ENCODE results near the gene TMEM9. TPM values are rescaled to one million over a fixed set of nuclear protein-coding genes. Genes with fewer than 3 reads are reported as not detected.

TMEM9 gene
- total RNA-seq, 1 donor from 2014 or later = 80.2 TPM

DNA sequence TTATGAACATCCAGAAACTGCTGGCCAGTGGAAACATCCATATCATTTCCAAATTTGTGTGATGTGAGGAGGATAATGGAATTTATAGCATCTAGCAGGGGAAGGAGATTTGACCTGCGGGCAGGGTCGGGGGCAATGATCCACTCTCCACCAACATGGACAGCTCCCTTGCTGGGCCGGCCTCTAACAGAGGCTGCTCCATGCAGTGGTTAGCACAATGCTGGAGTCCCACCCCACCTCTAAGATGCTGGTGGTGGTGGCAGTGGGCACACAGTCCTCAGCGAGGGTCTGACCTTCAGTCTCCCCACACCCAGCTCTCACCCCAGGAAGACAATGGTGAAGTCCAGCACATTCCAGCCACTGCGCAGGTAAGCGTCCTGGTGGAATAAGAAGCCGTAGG lies 60.7 kb downstream of the TMEM9 start:
- Mint-ChIP-seq H3K27ac (ENCODE audit: unreplicated experiment) (no peak overlapping the region), H3K36me3 (ENCODE audit: unreplicated experiment) (no peaks in the 10 kb centered on the region), H3K4me3 (ENCODE audit: unreplicated experiment) (no peak overlapping the region)

GRCh38 chr1:201092738-201093137 lies 61.5 kb downstream of the TMEM9 start:
- no peaks in the 10 kb centered on the region for H3K36me3 Mint-ChIP-seq (ENCODE audit: unreplicated experiment)
- peaks cover 15% of the 10 kb centered on the region for H3K4me1 Mint-ChIP-seq (ENCODE audit: low read depth, unreplicated experiment)
- no peak for DNase-seq
- TF ChIP-seq, protein P1, sequence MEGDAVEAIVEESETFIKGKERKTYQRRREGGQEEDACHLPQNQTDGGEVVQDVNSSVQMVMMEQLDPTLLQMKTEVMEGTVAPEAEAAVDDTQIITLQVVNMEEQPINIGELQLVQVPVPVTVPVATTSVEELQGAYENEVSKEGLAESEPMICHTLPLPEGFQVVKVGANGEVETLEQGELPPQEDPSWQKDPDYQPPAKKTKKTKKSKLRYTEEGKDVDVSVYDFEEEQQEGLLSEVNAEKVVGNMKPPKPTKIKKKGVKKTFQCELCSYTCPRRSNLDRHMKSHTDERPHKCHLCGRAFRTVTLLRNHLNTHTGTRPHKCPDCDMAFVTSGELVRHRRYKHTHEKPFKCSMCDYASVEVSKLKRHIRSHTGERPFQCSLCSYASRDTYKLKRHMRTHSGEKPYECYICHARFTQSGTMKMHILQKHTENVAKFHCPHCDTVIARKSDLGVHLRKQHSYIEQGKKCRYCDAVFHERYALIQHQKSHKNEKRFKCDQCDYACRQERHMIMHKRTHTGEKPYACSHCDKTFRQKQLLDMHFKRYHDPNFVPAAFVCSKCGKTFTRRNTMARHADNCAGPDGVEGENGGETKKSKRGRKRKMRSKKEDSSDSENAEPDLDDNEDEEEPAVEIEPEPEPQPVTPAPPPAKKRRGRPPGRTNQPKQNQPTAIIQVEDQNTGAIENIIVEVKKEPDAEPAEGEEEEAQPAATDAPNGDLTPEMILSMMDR (IDR thresholded peaks at IDR 0.05; ENCODE audit: partially characterized antibody, unreplicated experiment) = no peak
- H3K27me3 Mint-ChIP-seq (ENCODE audit: unreplicated experiment) = peaks cover 4% of the 10 kb centered on the region
- no peak overlapping the region for H3K4me3 Mint-ChIP-seq (ENCODE audit: unreplicated experiment)
- no peak overlapping the region for H3K27ac Mint-ChIP-seq (ENCODE audit: unreplicated experiment)
- H3K9me3 Mint-ChIP-seq (ENCODE audit: unreplicated experiment) = peaks cover 4% of the 10 kb centered on the region

More for the DNA sequence above, 60.7 kb downstream of the TMEM9 start:
- Mint-ChIP-seq H3K9me3 (ENCODE audit: unreplicated experiment) (peaks cover 6% of the 10 kb centered on the region), H3K4me1 (ENCODE audit: low read depth, unreplicated experiment) (peaks cover 17% of the 10 kb centered on the region), H3K27me3 (ENCODE audit: unreplicated experiment) (peaks cover 7% of the 10 kb centered on the region)
- no peak for DNase-seq
- TF ChIP-seq, protein P1 (IDR thresholded peaks at IDR 0.05; ENCODE audit: partially characterized antibody, unreplicated experiment) = no peak

GRCh38 chr1:201091256-201091655 lies 63.0 kb downstream of the TMEM9 start:
- TF ChIP-seq, protein P1 (IDR thresholded peaks at IDR 0.05; ENCODE audit: partially characterized antibody, unreplicated experiment) = no peak
- H3K4me1 Mint-ChIP-seq (ENCODE audit: low read depth, unreplicated experiment) = peaks cover 15% of the 10 kb centered on the region
- H3K9me3 Mint-ChIP-seq (ENCODE audit: unreplicated experiment) = no peaks in the 10 kb centered on the region
- DNase-seq = no peak
- H3K27ac Mint-ChIP-seq (ENCODE audit: unreplicated experiment) = no peak overlapping the region
- H3K36me3 Mint-ChIP-seq (ENCODE audit: unreplicated experiment) = no peaks in the 10 kb centered on the region
- peaks cover 1% of the 10 kb centered on the region for H3K27me3 Mint-ChIP-seq (ENCODE audit: unreplicated experiment)
- H3K4me3 Mint-ChIP-seq (ENCODE audit: unreplicated experiment) = no peak overlapping the region

DNA sequence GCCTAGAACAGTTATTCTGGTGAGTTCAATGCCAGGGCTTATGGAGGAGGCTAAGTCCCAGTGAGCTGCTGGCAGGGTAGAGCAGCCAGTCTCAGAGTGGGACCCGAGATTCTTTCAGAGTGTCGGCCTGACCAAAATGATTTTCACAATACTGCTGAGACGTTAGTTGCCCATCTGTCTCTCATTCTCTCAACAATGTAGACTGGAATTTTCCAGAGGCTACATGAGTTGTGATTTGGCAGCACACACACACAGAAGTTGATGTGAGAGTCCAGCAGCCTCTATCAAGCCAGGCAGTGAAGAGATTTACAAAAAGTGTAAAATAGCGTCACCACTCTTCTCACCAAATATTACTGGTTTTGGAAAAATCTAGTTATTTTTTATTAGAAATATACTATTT lies 63.7 kb downstream of the TMEM9 start:
- H3K27me3 Mint-ChIP-seq (ENCODE audit: unreplicated experiment) = peaks cover 1% of the 10 kb centered on the region
- H3K27ac Mint-ChIP-seq (ENCODE audit: unreplicated experiment) = no peak overlapping the region
- TF ChIP-seq, protein P1 (IDR thresholded peaks at IDR 0.05; ENCODE audit: partially characterized antibody, unreplicated experiment) = no peak
- H3K9me3 Mint-ChIP-seq (ENCODE audit: unreplicated experiment) = no peaks in the 10 kb centered on the region
- H3K4me1 Mint-ChIP-seq (ENCODE audit: low read depth, unreplicated experiment) = peaks cover 9% of the 10 kb centered on the region
- H3K36me3 Mint-ChIP-seq (ENCODE audit: unreplicated experiment) = no peaks in the 10 kb centered on the region
- DNase-seq = no peak
- no peak overlapping the region for H3K4me3 Mint-ChIP-seq (ENCODE audit: unreplicated experiment)

DNA sequence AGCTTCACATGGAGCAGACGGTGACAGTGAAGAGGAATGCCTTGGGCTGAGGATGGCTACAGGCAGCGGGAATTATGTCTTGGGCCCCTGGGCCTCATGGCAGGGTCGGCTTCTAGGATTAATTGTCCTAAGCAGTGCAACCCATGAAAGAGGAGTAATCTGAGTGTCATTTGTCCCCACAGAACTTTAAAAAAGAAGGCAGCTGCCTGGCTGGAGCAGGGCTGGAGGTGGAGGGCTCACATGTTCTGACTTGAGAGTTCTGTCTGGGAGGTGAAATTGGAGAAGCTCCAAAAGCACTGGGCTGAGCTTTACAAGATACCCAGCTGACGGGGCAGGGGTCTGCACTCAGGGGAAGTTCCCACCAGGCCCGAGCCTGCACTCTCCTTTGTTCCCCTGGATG lies 64.7 kb downstream of the TMEM9 start:
- H3K4me1 Mint-ChIP-seq (ENCODE audit: low read depth, unreplicated experiment) = peaks cover 5% of the 10 kb centered on the region
- H3K27me3 Mint-ChIP-seq (ENCODE audit: unreplicated experiment) = peaks cover 1% of the 10 kb centered on the region
- no peak for DNase-seq
- H3K27ac Mint-ChIP-seq (ENCODE audit: unreplicated experiment) = no peak overlapping the region
- H3K36me3 Mint-ChIP-seq (ENCODE audit: unreplicated experiment) = no peaks in the 10 kb centered on the region
- TF ChIP-seq, protein P1 (IDR thresholded peaks at IDR 0.05; ENCODE audit: partially characterized antibody, unreplicated experiment) = no peak
- no peak overlapping the region for H3K4me3 Mint-ChIP-seq (ENCODE audit: unreplicated experiment)
- H3K9me3 Mint-ChIP-seq (ENCODE audit: unreplicated experiment) = no peaks in the 10 kb centered on the region

All from glutamatergic neuron (in vitro differentiated cells).